AG04449 (cell line): ENCODE results near the gene PTPN2.
"Not testable (repeated sequence)": the region's sequence is repeated elsewhere in the genome, so short reads cannot be mapped to it uniquely, and the experiment has no call there.

Source experiments
- CTCF ChIA-PET: fragments of 350-600 bp; formaldehyde crosslinking; extraction: SDS; loops from one replicate; lab custom pipeline; 2021; ENCODE audit warnings: antibody characterized with exemption; lab: Yijun Ruan, JAX
- POLR2A ChIA-PET: fragments of 400-600, 350-600 bp; formaldehyde crosslinking; extraction: SDS; loops from one replicate; lab custom pipeline; 2020; ENCODE audit warnings: antibody characterized with exemption, inconsistent platforms; lab: Yijun Ruan, JAX
- DNase-seq: peaks from one replicate; pipeline ENCODE4 v3.0.0-alpha.2; 2010; ENCODE audit warnings: low read depth, low spot score
- H3K4me3 ChIP-seq: 2 replicates; pipeline ENCODE4 v1.5.1; 2011; ENCODE audit warnings: low read depth, mild to moderate bottlenecking, control low read depth, low read length
- CTCF ChIP-seq: IDR thresholded peaks from one replicate; pipeline ENCODE4 v1.5.1; 2011; ENCODE audit warnings: mild to moderate bottlenecking, moderate library complexity, low read length, control low read depth, inconsistent platforms; ENCODE audit not compliant: insufficient read depth; ENCODE audit errors: missing control alignments

The PTPN2 gene

GRCh38 chr18:12768625-12769024, 115.4 kb downstream of the PTPN2 start:
- no peak for DNase-seq
- no peak overlapping the region for H3K4me3 ChIP-seq
- ChIA-PET POLR2A (interaction anchor here (1.0 kb wide), 1 partner anchor 8 kb away, joined by 3 read pairs; no protein-coding TSS in a partner anchor), CTCF (interaction anchor here (1.1 to 1.3 kb wide), 2 partner anchors 25 to 165 kb away, joined by 3 to 5 read pairs; no protein-coding TSS in a partner anchor)
- no peak for TF ChIP-seq CTCF

- no peak for DNase-seq
- no peak for TF ChIP-seq CTCF
- no peak overlapping the region for H3K4me3 ChIP-seq
- ChIA-PET POLR2A (no interaction called here), CTCF (interaction anchor here (1.0 to 1.1 kb wide), 2 partner anchors 24 to 166 kb away, joined by 3 read pairs; no protein-coding TSS in a partner anchor)
These were observed 116.4 kb downstream of the PTPN2 start for GRCh38 chr18:12767580-12768155.

GRCh38 chr18:12766986-12767433, 117.0 kb downstream of the PTPN2 start:
- no peak for TF ChIP-seq CTCF
- ChIA-PET POLR2A (no interaction called here), CTCF (interaction anchor here (1.0 kb wide), 1 partner anchor 23 kb away, joined by 3 read pairs; no protein-coding TSS in a partner anchor)
- no peak overlapping the region for H3K4me3 ChIP-seq
- no peak for DNase-seq

- no peak for TF ChIP-seq CTCF
- DNase-seq = no peak
- CTCF ChIA-PET = no interaction called here
- POLR2A ChIA-PET = no interaction called here
- H3K4me3 ChIP-seq = no peak overlapping the region
These were observed 118.5 kb downstream of the PTPN2 start for GRCh38 chr18:12765586-12765985.

GRCh38 chr18:12765126-12765525, 118.9 kb downstream of the PTPN2 start:
- ChIA-PET POLR2A (no interaction called here), CTCF (no interaction called here)
- no peak overlapping the region for H3K4me3 ChIP-seq
- no peak for TF ChIP-seq CTCF
- DNase-seq = no peak

GRCh38 chr18:12758566-12758965, 125.5 kb downstream of the PTPN2 start:
- DNase-seq, H3K4me3 ChIP-seq, POLR2A ChIA-PET, CTCF ChIA-PET: not testable (repeated sequence)

- DNase-seq, H3K4me3 ChIP-seq, POLR2A ChIA-PET, CTCF ChIA-PET: not testable (repeated sequence)
These were observed 127.3 kb downstream of the PTPN2 start for GRCh38 chr18:12756619-12757239.

- POLR2A ChIA-PET, DNase-seq, CTCF ChIA-PET, H3K4me3 ChIP-seq: not testable (repeated sequence)
These were observed 128.4 kb downstream of the PTPN2 start for GRCh38 chr18:12755606-12756005.
